Muscle layer of duodenum (tissue), 2 donors: ENCODE measurements around the gene SETD5.

Source experiments
- H3K27ac ChIP-seq: one replicate; pipeline ENCODE4 v1.7.0; 2013; ENCODE audit warnings: mild to moderate bottlenecking, low read length
- H3K27me3 ChIP-seq: one replicate; pipeline ENCODE4 v1.7.0; 2013; ENCODE audit warnings: low read depth, mild to moderate bottlenecking, control low read depth, low read length
- H3K36me3 ChIP-seq, 2 donors: one replicate each; pipeline ENCODE4 v1.7.0; 2013; ENCODE audit warnings: low read length in 2 of 2, control low read depth in 1 of 2, mild to moderate bottlenecking in 1 of 2; ENCODE audit not compliant: insufficient read depth in 2 of 2, control insufficient read depth in 1 of 2
- H3K4me1 ChIP-seq, 2 donors: one replicate each; pipeline ENCODE4 v1.7.0; 2013; ENCODE audit warnings: low read length in 2 of 2, mild to moderate bottlenecking in 2 of 2, control low read depth in 1 of 2, moderate library complexity in 1 of 2; ENCODE audit not compliant: insufficient read depth in 2 of 2, control insufficient read depth in 1 of 2
- H3K4me3 ChIP-seq, 2 donors: one replicate each; pipeline ENCODE4 v1.7.0; 2013; ENCODE audit warnings: low read length in 2 of 2, low read depth in 1 of 2, mild to moderate bottlenecking in 1 of 2
- H3K9me3 ChIP-seq, 2 donors: one replicate each; pipeline ENCODE4 v1.7.0; 2013; ENCODE audit warnings: low read length in 2 of 2, control low read depth in 1 of 2, mild to moderate bottlenecking in 1 of 2; ENCODE audit not compliant: control insufficient read depth in 1 of 2
- donor health status: healthy.

SETD5 gene

DNA sequence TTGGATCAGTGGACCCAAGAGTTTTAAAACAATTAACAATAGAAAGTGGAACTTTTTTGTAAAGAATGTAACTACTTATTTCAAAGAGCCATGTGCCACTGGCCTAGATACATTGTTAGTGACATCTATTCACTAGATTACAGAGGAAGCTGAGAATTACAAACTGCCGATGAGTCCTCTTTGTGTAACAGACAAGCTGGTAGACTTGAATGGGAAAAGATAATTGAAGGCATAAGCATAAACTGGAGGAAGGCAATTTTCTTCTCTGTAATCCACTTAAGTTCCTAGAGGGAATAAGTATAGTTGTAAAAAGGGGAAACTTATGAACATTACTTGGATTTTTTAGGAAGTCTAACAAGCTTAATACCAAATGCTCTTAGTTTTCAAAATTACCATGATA lies 19.4 kb upstream of the SETD5 start:
- H3K4me1 ChIP-seq = no peaks in the 10 kb centered on the region
- peaks cover 68% of the 10 kb centered on the region in 2 donors for H3K36me3 ChIP-seq
- no peaks in the 10 kb centered on the region for H3K27me3 ChIP-seq
- no peak overlapping the region for H3K27ac ChIP-seq
- H3K4me3 ChIP-seq = no peak overlapping the region
- no peaks in the 10 kb centered on the region for H3K9me3 ChIP-seq

DNA sequence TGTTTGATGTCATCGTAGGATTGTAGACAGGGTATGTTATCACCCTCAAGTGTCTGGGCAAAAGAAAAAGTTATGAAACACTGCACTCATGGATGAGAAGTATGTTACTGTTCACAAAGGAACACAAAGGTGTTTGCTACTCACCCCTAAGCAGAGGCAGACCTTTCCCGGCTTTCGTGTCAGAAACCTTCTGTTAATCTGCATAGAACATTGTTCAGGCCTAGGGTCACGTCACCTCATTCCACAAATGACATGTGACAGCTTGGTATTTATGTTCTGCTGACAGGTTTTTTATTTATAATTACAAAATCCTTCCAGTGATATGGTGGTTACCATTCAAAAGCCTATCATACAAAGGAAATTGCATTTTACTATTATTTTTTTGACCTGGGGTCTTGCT lies 18.1 kb upstream of the SETD5 start:
- Histone ChIP-seq H3K4me1 (no peaks in the 10 kb centered on the region), H3K27me3 (no peaks in the 10 kb centered on the region), H3K9me3 (no peaks in the 10 kb centered on the region), H3K36me3 (peaks cover 65 to 68% of the 10 kb centered on the region in 2 donors), H3K4me3 (no peak overlapping the region), H3K27ac (no peak overlapping the region)

DNA sequence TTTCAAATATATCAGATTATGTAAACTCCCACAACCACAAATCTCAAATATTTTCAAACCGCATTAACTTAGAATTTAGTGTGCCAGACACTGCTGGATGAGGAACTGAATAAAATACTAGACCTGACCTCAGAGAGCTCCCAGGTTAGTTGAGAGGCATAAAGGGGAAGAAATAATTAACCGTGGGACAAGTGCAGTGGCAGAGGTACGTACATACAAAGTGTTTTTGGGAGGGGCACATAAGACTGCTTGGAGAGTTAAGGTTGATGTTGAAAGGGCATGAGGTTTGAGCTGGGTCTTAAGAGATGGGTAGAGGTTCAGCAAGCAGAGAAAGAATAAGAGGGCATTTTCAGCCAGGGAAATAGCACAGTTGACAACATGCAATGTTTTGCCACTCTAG lies 17.4 kb upstream of the SETD5 start:
- no peaks in the 10 kb centered on the region for H3K27me3 ChIP-seq
- H3K4me3 ChIP-seq = no peak overlapping the region
- H3K9me3 ChIP-seq = no peaks in the 10 kb centered on the region
- H3K36me3 ChIP-seq = peaks cover 66 to 68% of the 10 kb centered on the region in 2 donors
- H3K27ac ChIP-seq = no peak overlapping the region
- no peaks in the 10 kb centered on the region for H3K4me1 ChIP-seq

DNA sequence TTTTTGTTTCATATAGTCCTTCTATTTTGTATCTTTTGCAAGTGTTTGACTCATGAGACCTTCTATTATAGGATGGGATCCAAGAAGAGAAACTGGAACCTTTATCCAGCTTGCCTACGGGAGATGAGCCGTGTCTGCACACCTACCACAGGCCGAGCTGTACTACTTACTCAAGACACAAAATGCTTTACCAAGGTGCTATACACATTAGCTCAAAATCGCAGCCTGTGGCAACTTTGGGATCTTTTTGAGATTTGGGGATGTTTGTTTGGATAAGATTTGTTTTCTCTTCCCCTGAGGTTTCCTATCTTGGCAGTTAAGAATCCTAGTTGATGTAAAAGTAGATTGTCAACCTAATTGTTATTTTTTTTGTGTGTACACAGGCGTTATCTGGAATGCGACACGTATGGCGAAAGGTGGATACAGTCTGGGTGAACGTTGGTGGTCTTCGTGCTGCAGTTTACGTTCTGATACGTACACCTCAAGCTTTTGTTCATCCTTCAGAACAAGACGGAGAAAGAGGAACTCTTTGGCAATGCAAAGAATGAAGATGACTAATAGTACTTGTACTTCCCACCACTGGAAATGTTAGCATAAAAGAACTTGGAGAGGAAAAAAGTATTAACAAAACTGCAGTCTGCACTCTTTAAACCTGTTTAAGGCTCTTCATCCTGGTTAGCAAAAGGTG lies 13.1 kb upstream of the SETD5 start:
- Histone ChIP-seq H3K36me3 (peaks cover 68 to 70% of the 10 kb centered on the region in 2 donors), H3K27ac (no peak overlapping the region), H3K4me1 (no peaks in the 10 kb centered on the region)

DNA sequence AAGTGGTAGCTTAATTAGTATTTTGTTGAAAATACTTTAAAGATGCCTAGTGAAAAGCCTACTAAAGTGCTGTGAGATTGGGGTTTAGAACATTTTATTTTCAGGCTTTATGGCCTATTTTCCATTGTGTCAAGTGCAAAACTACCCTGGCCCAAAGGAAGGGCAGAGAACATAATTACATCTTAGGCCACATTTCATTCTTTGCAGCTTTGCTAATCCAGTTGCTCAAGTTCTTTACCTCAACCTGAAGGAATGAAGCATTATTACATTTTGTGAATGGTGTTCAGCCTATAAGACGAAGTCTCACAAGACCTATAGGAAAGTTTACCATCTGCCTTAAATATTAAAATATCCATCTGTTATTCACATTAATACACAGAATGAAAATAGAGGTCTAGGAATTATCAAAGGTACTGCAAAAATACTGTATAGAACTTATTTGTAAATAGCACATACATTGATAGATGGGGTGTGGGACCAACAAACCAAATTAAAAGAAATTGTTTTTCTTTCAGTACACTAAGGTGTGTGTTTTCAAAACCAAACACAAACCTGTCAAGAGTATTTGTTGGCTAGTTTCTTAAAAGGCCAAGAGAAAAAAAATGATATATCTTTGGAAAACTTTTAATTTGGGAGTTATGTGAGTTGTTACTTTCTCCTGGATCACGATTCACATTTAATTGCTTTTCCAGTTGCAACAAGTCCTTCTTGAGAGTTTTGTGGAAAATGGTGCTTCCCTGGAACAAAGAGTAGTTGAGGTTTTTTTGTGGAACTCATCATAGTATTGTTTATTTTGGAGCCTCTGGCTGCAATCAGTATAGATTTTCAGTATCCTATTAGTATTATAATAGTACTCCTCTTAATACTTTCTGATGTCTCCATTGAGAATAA lies 12.0 kb upstream of the SETD5 start:
- Histone ChIP-seq H3K27ac (peak overlapping the region; percentile 13), H3K36me3 (peaks cover 68 to 71% of the 10 kb centered on the region in 2 donors)

More for the DNA sequence above, 13.1 kb upstream of the SETD5 start:
- no peaks in the 10 kb centered on the region for H3K27me3 ChIP-seq
- H3K9me3 ChIP-seq = no peaks in the 10 kb centered on the region
- no peak overlapping the region for H3K4me3 ChIP-seq

DNA sequence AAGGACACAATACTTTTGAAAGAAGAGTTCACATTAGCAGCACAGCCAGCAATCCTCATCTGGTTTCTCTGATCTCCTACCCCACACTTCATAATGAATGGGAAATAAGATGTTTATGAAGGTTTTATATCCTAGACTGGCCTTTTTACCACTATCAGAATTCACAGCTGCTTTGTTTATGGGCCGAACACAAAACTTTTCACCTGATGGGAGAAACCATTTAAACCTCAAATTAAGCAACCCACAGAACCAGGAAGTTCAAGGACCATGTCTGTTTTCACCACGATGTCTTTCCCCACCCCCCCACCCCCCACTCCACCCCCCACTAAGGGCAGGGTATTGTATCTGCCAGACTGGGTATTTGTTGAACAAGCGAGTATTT lies 11.3 kb upstream of the SETD5 start:
- peaks cover 0 to 1% of the 10 kb centered on the region in 2 donors for H3K4me1 ChIP-seq
- H3K9me3 ChIP-seq = no peaks in the 10 kb centered on the region
- H3K36me3 ChIP-seq = peaks cover 71 to 77% of the 10 kb centered on the region in 2 donors
- H3K27me3 ChIP-seq = no peaks in the 10 kb centered on the region
- H3K4me3 ChIP-seq = no peak overlapping the region
- H3K27ac ChIP-seq = no peak overlapping the region

More for the DNA sequence above, 12.0 kb upstream of the SETD5 start:
- H3K4me3 ChIP-seq = no peak overlapping the region
- no peaks in the 10 kb centered on the region for H3K9me3 ChIP-seq
- no peaks in the 10 kb centered on the region for H3K4me1 ChIP-seq
- no peaks in the 10 kb centered on the region for H3K27me3 ChIP-seq

DNA sequence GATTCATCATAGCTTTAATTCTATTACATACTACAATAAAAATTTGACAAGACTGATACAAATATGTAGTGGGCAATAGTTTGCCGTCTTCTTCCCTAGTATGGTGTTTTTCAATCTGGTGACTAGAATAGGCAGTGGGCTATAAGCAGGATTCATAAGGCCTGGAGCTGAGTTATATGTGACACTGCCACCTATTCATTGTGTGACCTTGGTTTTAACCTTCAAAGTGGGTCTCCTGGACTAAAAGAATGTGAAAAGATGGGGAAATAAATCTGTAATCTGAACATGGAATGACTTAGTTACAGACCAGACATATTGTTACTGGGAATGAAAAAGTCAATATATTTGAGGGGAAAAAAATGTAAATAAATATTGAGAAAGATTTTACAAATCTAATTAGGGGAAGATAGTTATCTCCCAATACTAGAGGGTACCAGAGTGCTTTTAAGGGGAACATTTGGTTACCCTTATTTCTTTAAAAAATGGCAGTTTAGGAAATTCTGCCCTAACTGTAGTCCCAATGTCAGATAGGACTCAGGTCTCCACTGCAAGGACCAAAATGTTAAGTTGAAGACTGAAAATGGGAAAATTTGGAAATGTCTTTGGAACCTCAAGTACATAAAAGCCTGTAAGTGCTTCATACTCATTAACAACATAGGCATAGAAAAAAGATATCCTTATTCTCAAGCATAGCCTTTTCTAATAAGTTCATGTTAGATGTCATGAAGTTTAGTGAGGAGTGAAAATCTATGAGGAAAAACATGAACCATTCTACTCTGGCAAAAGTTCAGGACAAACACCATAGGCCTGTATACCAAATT lies 10.7 kb upstream of the SETD5 start:
- Histone ChIP-seq H3K36me3 (peaks cover 74 to 83% of the 10 kb centered on the region in 2 donors), H3K27me3 (no peaks in the 10 kb centered on the region), H3K9me3 (no peaks in the 10 kb centered on the region), H3K4me1 (peaks cover 0 to 8% of the 10 kb centered on the region in 2 donors), H3K27ac (no peak overlapping the region), H3K4me3 (no peak overlapping the region)

DNA sequence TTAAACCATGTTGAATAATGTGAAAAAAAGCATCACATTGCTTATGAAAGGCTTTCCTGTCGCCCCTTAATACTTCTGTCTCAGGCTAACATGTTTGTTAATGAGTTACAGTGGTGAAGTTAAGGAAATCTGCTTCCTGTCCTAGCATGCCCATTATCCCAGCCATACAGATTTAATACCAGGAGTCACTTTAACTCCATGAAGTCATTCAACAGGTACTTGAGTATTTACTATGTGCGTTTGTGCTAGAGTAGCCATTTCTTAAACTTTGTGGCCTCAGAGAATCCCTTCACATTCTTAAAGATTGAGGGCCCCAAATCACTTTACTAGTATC lies 10.1 kb upstream of the SETD5 start:
- no peak overlapping the region for H3K4me3 ChIP-seq
- H3K36me3 ChIP-seq = peaks cover 74 to 82% of the 10 kb centered on the region in 2 donors
- H3K4me1 ChIP-seq = peaks cover 0 to 13% of the 10 kb centered on the region in 2 donors
- no peaks in the 10 kb centered on the region for H3K27me3 ChIP-seq
- H3K9me3 ChIP-seq = no peaks in the 10 kb centered on the region
- H3K27ac ChIP-seq = no peak overlapping the region

DNA sequence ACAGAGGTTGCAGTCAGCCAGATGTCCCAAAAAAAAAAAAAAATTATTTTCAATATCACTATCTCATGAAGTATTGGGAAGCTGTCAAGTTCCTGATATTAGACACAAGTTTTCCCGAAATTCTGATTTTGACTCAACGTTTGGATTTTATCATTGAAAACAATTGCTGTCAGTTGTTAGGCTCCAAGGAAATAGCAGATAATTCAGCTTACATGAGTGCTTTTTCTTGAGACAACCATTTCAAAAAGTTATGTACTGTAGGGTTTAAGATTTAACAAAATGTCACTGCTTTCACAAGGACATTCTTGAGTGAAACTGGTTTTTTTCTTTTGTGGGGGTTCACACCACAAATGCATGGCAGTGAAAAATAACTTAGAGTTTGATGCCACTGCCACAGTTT lies 9.3 kb upstream of the SETD5 start:
- Histone ChIP-seq H3K9me3 (no peaks in the 10 kb centered on the region), H3K36me3 (peaks cover 69 to 79% of the 10 kb centered on the region in 2 donors), H3K4me3 (no peak overlapping the region), H3K27ac (no peak overlapping the region), H3K27me3 (no peaks in the 10 kb centered on the region), H3K4me1 (peaks cover 0 to 21% of the 10 kb centered on the region in 2 donors)

DNA sequence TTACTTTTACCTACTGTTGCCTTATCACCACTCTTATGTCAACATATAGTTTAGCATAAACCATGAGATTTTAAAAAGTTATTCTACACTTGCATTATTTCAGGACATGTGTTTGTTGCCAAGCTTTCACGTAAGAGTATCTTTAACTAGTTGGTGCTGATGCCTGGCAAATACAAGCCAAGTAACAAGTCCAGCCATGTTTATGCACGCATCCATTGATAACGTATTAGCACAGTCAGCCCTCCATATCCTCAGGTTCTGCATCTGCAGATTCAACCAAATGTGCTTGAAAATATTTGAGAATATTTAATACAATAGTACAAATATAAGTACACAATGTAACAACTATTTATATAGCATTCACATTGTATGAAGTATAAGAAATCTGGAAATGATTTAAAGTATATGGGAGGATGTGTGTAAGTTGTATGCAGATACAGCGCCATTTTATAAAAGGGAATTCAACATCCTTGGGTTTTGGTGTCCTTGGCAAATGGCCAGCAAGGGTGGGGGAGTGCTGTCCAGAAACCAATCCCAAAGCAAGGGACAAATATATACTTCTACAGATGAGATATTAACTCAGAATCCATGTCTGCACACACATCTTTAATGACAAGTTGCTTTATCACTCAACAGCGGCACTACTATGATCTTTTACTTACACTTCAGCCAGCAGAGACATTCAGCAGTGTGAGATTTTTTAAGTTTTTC lies 8.7 kb upstream of the SETD5 start:
- H3K27me3 ChIP-seq = no peaks in the 10 kb centered on the region
- H3K36me3 ChIP-seq = peaks cover 71 to 81% of the 10 kb centered on the region in 2 donors
- H3K9me3 ChIP-seq = no peaks in the 10 kb centered on the region
- H3K4me3 ChIP-seq = no peak overlapping the region
- no peak overlapping the region for H3K27ac ChIP-seq
- H3K4me1 ChIP-seq = peaks cover 0 to 26% of the 10 kb centered on the region in 2 donors
